CD14-positive monocyte (primary cell): ENCODE results near the gene SCAMP3. TPM values are rescaled to one million over a fixed set of nuclear protein-coding genes. Genes with fewer than 3 reads are reported as not detected.

Source experiments
- DNase-seq, 3 donors: peaks; one replicate each; pipeline ENCODE4 v3.0.0-alpha.2; 2011 to 2022
- H2AFZ ChIP-seq: 2 replicates; pipeline ENCODE4 v1.6.0; 2012; ENCODE audit warnings: mild to moderate bottlenecking, low read depth, low read length, inconsistent platforms; ENCODE audit not compliant: insufficient read depth, poor library complexity, severe bottlenecking
- H3K27ac ChIP-seq, 2 donors: 1 replicate in 1 of 2; 2 replicates in 1 of 2; pipeline ENCODE4 v1.5.1; 2012 to 2013; ENCODE audit warnings: low read length in 2 of 2, control low read depth in 1 of 2, inconsistent platforms in 1 of 2, low read depth in 1 of 2, mild to moderate bottlenecking in 1 of 2
- H3K27me3 ChIP-seq, 2 donors: one replicate each; pipeline versions ENCODE4 v1.6.0 to v1.6.1; 2011 to 2013; ENCODE audit warnings: low read length in 2 of 2; ENCODE audit not compliant: control insufficient read depth in 2 of 2, insufficient read depth in 2 of 2
- H3K36me3 ChIP-seq, 2 donors: replicated peaks in 1 of 2; 1 replicate in 1 of 2; 2 replicates in 1 of 2; pipeline versions ENCODE4 v1.5.1 to v1.6.1; 2012 to 2013; ENCODE audit warnings: low read length in 2 of 2, control low read depth in 1 of 2, inconsistent platforms in 1 of 2, mild to moderate bottlenecking in 1 of 2; ENCODE audit not compliant: insufficient read depth in 2 of 2, control insufficient read depth in 1 of 2
- H3K4me1 ChIP-seq, 2 donors: 1 replicate in 1 of 2; 2 replicates in 1 of 2; pipeline versions ENCODE4 v1.5.1 to v1.6.1; 2012 to 2013; ENCODE audit warnings: low read length in 2 of 2, control low read depth in 1 of 2, inconsistent platforms in 1 of 2, mild to moderate bottlenecking in 1 of 2, moderate library complexity in 1 of 2; ENCODE audit not compliant: insufficient read depth in 2 of 2, control insufficient read depth in 1 of 2
- H3K4me2 ChIP-seq: replicated peaks from 2 replicates; pipeline ENCODE3; 2012; ENCODE audit warnings: low read length, moderate library complexity, mild to moderate bottlenecking; ENCODE audit not compliant: poor library complexity, severe bottlenecking; ENCODE audit errors: extremely low read depth
- H3K4me3 ChIP-seq, 3 experiments: fragments of 200-600 bp in 1 of 3; sonication (generic) in 1 of 3; replicated peaks in 1 of 3; 1 replicate in 2 of 3; 2 replicates in 1 of 3; pipeline ENCODE4 v1.5.1; 2011 to 2013; ENCODE audit warnings: low read length in 3 of 3, mild to moderate bottlenecking in 3 of 3, control low read depth in 2 of 3, low read depth in 2 of 3, inconsistent platforms in 1 of 3, moderate library complexity in 1 of 3
- H3K79me2 ChIP-seq: 2 replicates; pipeline ENCODE4 v1.6.0; 2012; ENCODE audit warnings: mild to moderate bottlenecking, control low read depth, inconsistent platforms, low read length, moderate library complexity; ENCODE audit not compliant: insufficient read depth
- H3K9ac ChIP-seq: 2 replicates; pipeline ENCODE4 v1.6.0; 2017; ENCODE audit warnings: low read length, mild to moderate bottlenecking; ENCODE audit not compliant: insufficient read depth, poor library complexity, severe bottlenecking
- H3K9me3 ChIP-seq, 2 donors: replicated peaks in 1 of 2; 1 replicate in 1 of 2; 2 replicates in 1 of 2; pipeline versions ENCODE4 v1.5.1 to v1.6.1; 2012 to 2013; ENCODE audit warnings: low read length in 2 of 2, control low read depth in 1 of 2; ENCODE audit not compliant: control insufficient read depth in 1 of 2, insufficient read depth in 1 of 2
- H4K20me1 ChIP-seq: 2 replicates; pipeline ENCODE4 v1.6.0; 2012; ENCODE audit warnings: mild to moderate bottlenecking, low read length, control low read depth, moderate library complexity; ENCODE audit not compliant: insufficient read depth
- H3K27ac Mint-ChIP-seq, 7 donors: one replicate each; pipeline ENCODE4 v1.8.0; 2020; ENCODE audit warnings: mild to moderate bottlenecking in 7 of 7, mixed read lengths in 7 of 7, moderate library complexity in 6 of 7, inconsistent platforms in 2 of 7
- H3K27me3 Mint-ChIP-seq, 3 donors: one replicate each; pipeline ENCODE4 v1.8.0; 2021 to 2022; ENCODE audit warnings: low read depth in 3 of 3, mild to moderate bottlenecking in 3 of 3, mixed read lengths in 3 of 3, moderate library complexity in 3 of 3, inconsistent platforms in 1 of 3
- H3K36me3 Mint-ChIP-seq, 2 donors: one replicate each; pipeline ENCODE4 v1.8.0; 2020; ENCODE audit warnings: mixed read lengths in 2 of 2, inconsistent platforms in 1 of 2, mild to moderate bottlenecking in 1 of 2
- H3K4me1 Mint-ChIP-seq: one replicate; pipeline ENCODE4 v1.8.0; 2020; ENCODE audit warnings: mild to moderate bottlenecking, mixed read lengths
- H3K4me3 Mint-ChIP-seq, 2 donors: one replicate each; pipeline ENCODE4 v1.8.0; 2020; ENCODE audit warnings: mild to moderate bottlenecking in 2 of 2, mixed read lengths in 2 of 2, moderate library complexity in 1 of 2
- H3K9me3 Mint-ChIP-seq, 7 donors: one replicate each; pipeline ENCODE4 v1.8.0; 2020 to 2022; ENCODE audit warnings: mixed read lengths in 7 of 7, mild to moderate bottlenecking in 6 of 7, moderate library complexity in 6 of 7, inconsistent platforms in 2 of 7
- CTCF ChIP-seq: fragments of 200-600 bp; IDR thresholded peaks from one replicate; pipeline ENCODE4 v1.8.0; 2022; ENCODE audit warnings: antibody characterized with exemption, mild to moderate bottlenecking
- WGBS: methylation state at CpG from one replicate; pipeline ENCODE4 v1.1.5; 2013; ENCODE audit warnings: missing lambda C conversion rate; ENCODE audit not compliant: insufficient coverage; 5-methylcytosine and 5-hydroxymethylcytosine counted together
- intact Hi-C, 2 donors: fragments of 100-400 bp; cut with micrococcal nuclease; formaldehyde crosslinking; loops; one replicate each; pipeline versions ENCODE4 v1.15.0 to v1.15.1; 2023
- polyA plus RNA-seq, 3 donors: library from polyadenylated mRNA; depleted of rRNA in 1 of 3; unstranded in 2 of 3; stranded (reverse) in 1 of 3; fragments of 300-500 nt in 2 of 3; fragments of >200 nt in 1 of 3; fragmentation: Illumina TruSeq in 2 of 3; gene quantifications; 1 replicate in 2 of 3; 2 replicates in 1 of 3; pipeline ENCODE4 v1.2.3, GENCODE V29; 2012 to 2021

The SCAMP3 gene
- polyA plus RNA-seq, 3 donors, result 54.9 to 69.8 (median 64.9) TPM

GRCh38 chr1:155277902-155278688, 15.9 kb upstream of the SCAMP3 start:
- Mint-ChIP-seq H3K4me1 (peaks cover 29% of the 10 kb centered on the region), H3K36me3 (no peaks in the 10 kb centered on the region), H3K9me3 (no peaks in the 10 kb centered on the region), H3K27ac (peak overlapping the region in 1 of 7 donors; percentile 43), H3K27me3 (peaks cover 12 to 19% (median 14%) of the 10 kb centered on the region in 3 donors), H3K4me3 (peak overlapping the region; percentile 75 to 87)
- no peaks in the 10 kb centered on the region for H4K20me1 ChIP-seq
- H3K4me2 ChIP-seq, result peak overlapping the region; percentile 99
- no peak overlapping the region for H3K27ac ChIP-seq
- H3K4me3 ChIP-seq, result peak overlapping the region; percentile 33 to 82 (median 63)
- no peaks in the 10 kb centered on the region for H3K9me3 ChIP-seq
- no peaks in the 10 kb centered on the region for H3K36me3 ChIP-seq
- peaks cover 22 to 28% of the 10 kb centered on the region in 2 donors for H3K4me1 ChIP-seq
- TF ChIP-seq CTCF, result peak; percentile 21
- H3K27me3 ChIP-seq, result peaks cover 0 to 20% of the 10 kb centered on the region in 2 donors
- WGBS, result 1% methylated on average over 16 of the region's 29 CpGs
- peak overlapping the region; percentile 95 for H2AFZ ChIP-seq
- DNase-seq, result peak in 1 of 3 donors; percentile 48
- H3K9ac ChIP-seq, result peak overlapping the region; percentile 56
- H3K79me2 ChIP-seq, result peaks cover under 1% of the 10 kb centered on the region
- intact Hi-C loops, result loop anchor here (2.0 to 5.0 kb wide), 3 partner anchors 15 to 45 kb away; partner anchors contain the start of genes RUSC1 (in 1 of the 2) and SCAMP3 (in 1 of the 2)

- H3K27ac Mint-ChIP-seq, result peak within 1 kb of the TSS in 1 of 7 donors; percentile 9
- intact Hi-C loops, result loop anchor here (2.0 to 5.0 kb wide), 2 partner anchors 14 to 45 kb away; partner anchors contain the start of genes RUSC1 (in 1 of the 2) and SCAMP3 (in 1 of the 2)
Observed at GRCh38 chr1:155277070-155277901, 15.1 kb upstream of the SCAMP3 start, which contains the start of gene HCN3. Gene HCN3, plus strand, starts transcription at chr1:155277463. Its CDS starts 128 bp downstream, at chr1:155277591.

More at GRCh38 chr1:155277070-155277901, 15.1 kb upstream of the SCAMP3 start, which contains the start of gene HCN3:
- Mint-ChIP-seq H3K27me3 (peaks cover 12 to 19% (median 14%) of the 10 kb centered on the region in 3 donors), H3K36me3 (no peaks in the 10 kb centered on the region), H3K9me3 (no peaks in the 10 kb centered on the region), H3K4me3 (peak within 1 kb of the TSS; percentile 75 to 87), H3K4me1 (peaks cover 33% of the 10 kb centered on the region)
- Histone ChIP-seq H3K4me3 (peak within 1 kb of the TSS; percentile 33 to 82 (median 63)), H3K79me2 (peaks cover 8% of the 10 kb centered on the region), H3K4me1 (peaks cover 28 to 35% of the 10 kb centered on the region in 2 donors), H3K9ac (peak within 1 kb of the TSS; percentile 56), H3K27ac (no peak within 1 kb of the TSS), H4K20me1 (peaks cover 7% of the 10 kb centered on the region), H3K9me3 (no peaks in the 10 kb centered on the region), H3K4me2 (peak within 1 kb of the TSS; percentile 99), H2AFZ (peak within 1 kb of the TSS; percentile 95), H3K27me3 (peaks cover 0 to 20% of the 10 kb centered on the region in 2 donors), H3K36me3 (no peaks in the 10 kb centered on the region)
- peak; percentile 89 to 96 (median 93) for DNase-seq
- under 1% methylated on average over 63 of the region's 68 CpGs for WGBS
- TF ChIP-seq CTCF, result peak; percentile 54
